GM18505 (cell line): ENCODE data around the gene TPM4.

Source experiments
- ATAC-seq: cut with Tn5 transposase; IDR thresholded peaks from one replicate; pipeline ENCODE4 v1.9.1; 2021; ENCODE audit not compliant: unreplicated experiment
- POLR2A ChIP-seq: IDR thresholded peaks from 4 replicates; pipeline ENCODE4 v1.6.1; 2011; ENCODE audit warnings: borderline replicate concordance; ENCODE audit not compliant: insufficient read depth, insufficient read length; ENCODE audit errors: extremely low read depth

Gene TPM4

DNA sequence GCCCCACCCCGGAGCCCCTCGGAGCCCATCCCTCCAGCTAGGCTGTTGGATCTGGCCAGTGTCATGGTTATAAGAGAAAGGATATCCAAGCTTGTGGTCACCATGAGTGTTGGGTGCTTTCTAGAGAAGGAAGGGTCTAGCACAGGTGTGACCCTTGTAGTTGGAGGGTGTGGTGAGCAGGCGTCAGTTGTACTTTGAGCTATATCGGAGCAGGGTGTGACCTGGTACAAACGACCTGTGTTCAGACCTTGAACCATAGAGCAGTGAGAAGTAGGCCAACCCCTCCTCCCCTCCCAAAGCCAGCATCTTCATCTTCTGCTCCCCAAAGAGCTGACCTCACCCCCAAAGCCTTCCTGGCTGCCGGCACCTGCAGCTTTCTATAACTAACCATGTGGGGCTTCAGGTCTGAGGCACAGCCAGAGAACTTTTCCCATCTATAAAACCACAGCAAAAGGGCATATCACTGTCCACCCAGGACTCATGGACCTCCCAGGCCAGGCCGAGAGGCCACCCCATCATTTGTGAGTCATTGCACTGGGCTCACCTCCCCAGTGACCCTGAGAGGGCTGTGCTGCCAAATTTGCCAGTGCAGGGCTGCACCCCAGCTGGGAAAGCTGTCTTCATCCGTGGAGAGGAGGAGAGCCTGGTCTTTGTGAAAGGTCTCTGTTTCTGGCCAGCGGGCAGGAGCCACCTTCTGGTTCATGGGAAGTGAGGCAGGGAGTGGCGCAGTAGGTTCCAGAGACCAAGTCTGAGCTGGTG is 49.6 kb downstream of the TPM4 start:
- no peak for ATAC-seq
- TF ChIP-seq POLR2A = no peak

GRCh38 chr19:16127080-16127479 is 50.8 kb downstream of the TPM4 start:
- no peak for ATAC-seq
- TF ChIP-seq POLR2A = no peak

DNA sequence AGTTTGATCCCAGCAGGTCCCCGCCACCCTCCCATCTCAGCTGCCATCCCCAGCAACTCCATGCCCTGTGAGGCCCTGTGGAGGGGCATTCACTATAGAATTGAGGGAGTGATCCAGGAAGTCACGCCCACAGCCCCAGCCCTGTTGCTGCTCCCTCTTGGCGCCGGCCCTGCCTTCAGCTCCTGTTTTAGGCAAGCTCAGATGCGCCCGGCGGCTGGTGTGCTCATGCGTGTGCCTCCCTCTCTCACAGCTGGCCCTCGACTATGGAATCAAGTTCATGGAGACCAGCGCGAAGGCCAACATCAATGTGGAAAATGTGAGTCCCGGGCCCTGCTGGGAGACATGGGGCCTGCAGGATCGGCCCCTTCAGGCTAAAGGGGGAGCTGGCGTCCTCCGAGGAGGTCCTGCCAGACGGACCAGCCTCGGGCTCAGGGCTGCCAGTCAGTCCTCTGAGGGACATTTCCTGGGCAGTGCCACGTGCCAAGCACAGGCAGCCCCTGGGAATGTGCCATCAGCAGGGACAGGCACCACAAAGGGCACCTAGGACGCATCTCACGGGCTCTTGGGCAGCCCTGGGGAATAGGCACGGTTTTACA is 51.6 kb downstream of the TPM4 start:
- no peak for ATAC-seq
- no peak for TF ChIP-seq POLR2A

DNA sequence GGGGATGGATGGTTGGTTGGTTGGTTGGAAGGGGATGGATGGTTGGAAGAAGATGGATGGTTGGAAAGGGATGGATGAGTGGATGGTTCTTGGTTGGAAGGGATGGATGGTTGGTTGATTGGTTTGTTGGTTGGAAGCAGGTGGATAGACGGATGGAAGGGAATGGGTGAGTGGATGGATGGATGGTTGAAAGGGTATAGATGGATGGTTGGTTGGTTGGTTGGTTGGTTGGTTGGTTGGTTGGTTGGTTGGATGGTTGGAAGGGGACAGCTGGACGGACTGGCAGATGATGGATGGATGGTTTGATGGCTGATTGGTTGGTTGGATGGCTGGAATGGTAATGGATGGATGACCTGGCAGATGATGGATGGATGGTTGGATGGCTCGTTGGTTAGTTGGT is 55.4 kb downstream of the TPM4 start:
- no peak for TF ChIP-seq POLR2A
- no peak for ATAC-seq

DNA sequence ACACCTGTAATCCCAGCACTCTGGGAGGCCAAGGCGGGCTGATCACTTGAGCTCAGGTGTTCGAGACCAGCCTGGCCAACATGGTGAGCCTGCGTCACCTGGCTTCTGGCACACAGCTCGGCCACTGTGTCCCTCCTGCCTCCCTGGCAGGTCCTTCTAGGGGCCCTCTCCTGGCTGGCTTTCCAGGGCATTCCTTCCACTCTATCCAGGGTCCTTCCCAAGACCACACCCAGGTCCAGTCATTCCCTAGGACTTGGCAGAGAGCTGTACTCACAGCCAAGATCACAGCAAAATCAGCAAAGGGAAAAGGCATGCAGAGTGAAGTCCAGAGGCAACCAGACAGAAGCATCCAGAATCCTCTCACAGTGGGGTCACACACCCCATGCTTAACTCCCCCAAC is 57.5 kb downstream of the TPM4 start:
- no peak for ATAC-seq
- no peak for TF ChIP-seq POLR2A

- no peak for TF ChIP-seq POLR2A
- no peak for ATAC-seq
Measured at GRCh38 chr19:16134510-16134909, 58.2 kb downstream of the TPM4 start.

DNA sequence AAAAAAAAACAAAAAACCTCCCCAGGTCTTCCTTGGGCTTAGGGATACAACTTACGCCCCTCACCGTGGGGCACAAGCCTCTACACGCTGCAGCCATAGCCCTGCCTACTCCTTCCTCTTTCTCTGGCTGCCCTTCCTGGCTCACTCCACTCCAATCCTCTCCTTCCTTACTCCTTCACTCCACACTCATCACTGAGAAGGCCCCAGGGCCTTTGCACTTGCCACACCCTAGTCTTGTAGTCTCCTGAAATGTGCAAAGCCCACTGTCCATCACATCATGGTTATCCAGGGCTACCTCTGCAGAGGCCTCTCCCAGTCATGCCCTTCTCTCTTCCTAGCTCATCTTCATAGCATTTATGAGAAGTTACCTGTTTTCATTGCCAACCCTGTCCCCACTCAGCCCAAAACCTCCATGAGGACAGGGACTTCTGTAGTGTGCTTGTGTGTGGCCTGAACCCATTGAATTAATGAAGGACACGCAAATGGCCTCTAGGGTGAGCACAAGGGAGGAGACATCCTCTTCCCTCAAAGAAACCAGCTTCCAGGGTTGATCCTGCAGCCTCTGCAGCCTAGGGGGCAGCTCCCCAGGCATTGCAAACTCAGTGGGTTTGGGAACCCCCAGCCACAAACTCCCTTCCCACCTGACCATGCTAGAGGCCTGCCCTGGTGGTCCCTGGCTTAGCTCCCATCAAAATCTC is 59.3 kb downstream of the TPM4 start:
- no peak for TF ChIP-seq POLR2A

DNA sequence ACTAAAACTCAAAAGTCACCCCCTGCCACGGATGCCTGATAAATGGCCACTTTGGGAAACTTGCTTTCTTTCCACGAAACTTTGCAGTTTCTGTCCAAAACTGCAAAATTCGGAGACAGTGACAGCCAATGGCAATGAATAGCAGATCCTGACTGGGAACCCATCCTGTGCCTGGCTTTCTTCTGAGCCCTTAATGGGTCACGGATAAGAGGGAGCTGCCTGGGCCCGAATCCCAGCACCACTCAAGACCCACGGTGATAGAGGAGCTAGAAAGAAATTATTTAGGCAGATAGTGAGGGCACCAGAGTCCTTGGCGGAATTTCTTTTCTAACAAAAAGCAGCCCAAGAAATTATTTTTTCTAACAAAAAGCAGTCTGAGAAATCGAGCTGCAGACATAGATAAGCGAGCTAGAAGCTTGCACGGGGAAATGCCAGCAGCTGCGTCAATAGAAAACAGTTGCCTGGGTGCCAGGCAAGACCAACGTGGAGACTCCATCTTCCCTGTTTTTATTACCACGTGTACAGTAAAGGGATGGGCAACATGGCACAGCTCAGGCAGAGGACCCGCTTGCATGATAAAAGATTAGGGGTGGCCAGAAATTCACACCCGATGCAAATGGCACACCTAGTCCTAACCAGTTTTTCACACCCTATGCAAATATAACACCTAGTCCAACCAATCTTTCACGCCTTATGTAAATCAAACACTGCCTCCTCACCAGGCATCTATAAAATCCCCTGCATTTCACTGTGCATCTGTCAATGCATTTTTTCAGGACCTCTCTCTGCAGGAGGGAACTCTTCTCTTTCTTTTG is 60.1 kb downstream of the TPM4 start:
- no peak for TF ChIP-seq POLR2A
- no peak for ATAC-seq

More for the DNA sequence above, 59.3 kb downstream of the TPM4 start:
- ATAC-seq = no peak

- no peak for TF ChIP-seq POLR2A
- no peak for ATAC-seq
Measured at GRCh38 chr19:16139752-16140151, 63.5 kb downstream of the TPM4 start.

DNA sequence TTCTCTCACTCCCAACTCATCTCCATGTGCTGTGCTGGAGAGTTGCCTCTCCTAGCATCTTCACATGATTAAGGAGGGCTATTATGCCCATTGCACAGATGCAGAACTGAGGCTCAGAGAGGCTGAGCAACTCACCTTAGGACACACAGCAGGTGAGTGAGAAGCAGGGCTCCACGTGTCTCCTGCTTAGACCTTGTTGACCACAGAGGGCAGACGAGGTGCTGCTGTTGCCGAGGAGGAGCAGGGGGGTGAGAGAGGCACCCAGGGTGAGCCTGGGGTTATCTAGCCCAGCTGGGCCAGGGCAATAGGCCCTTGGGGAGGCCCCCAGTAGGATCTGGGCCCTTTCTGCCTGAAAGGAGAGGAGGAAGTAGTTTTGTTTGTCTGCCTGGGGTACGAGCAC is 64.7 kb downstream of the TPM4 start:
- no peak for ATAC-seq
- TF ChIP-seq POLR2A = peak; percentile 14

GRCh38 chr19:16142032-16142580 is 65.8 kb downstream of the TPM4 start:
- ATAC-seq = no peak

DNA sequence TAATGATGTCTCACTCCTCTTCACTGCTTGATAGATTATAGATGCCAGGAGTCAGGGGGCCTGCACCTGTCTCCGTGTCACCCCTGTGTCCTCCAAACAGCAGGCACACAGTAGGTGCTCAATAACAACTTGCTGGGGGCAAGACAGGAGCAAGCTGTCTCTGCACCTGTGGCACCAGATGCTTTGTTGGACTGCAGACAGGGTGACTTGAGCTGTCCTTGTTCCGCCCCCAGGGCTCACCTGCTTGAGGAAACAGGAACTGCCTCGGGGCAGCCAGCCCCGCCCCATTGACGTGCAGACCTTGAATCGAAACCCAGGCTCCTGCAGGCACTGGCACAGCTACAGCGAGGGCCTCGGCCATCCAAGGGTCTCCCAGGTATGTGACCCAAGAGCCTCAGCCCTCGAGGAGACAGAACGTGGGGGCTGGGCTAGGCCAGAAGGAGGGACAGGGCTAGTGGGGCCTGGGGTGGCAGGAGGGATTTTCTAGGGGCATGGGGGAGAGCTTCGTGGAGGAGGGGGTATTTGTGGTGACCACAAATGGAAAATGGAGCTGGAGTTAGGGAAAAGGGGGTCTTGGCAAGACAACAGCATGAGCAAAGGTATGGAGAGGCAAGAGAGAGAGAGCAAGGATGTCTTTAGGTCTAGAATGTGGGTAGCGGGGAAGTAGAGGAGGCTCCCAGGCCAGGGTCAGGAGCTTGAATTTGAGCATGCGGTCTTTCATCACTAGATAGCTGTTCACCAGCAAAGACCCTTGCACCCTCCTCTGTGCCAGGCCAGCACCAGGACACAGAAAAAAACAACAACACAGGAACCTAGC is 67.3 kb downstream of the TPM4 start, which contains the start of gene HSH2D:
TSS of gene HSH2D (plus strand) at position 287 of the 817 bp plus-strand sequence. CDS start 5,066 bp downstream, outside the sequence.
- peak; percentile 90 for TF ChIP-seq POLR2A

More at GRCh38 chr19:16142032-16142580, 65.8 kb downstream of the TPM4 start:
- TF ChIP-seq POLR2A = no peak

More for the DNA sequence above, 67.3 kb downstream of the TPM4 start, which contains the start of gene HSH2D:
- ATAC-seq = peak; percentile 64
